Measurements from ENCODE around the gene MTCL1.

MTCL1 gene

DNA sequence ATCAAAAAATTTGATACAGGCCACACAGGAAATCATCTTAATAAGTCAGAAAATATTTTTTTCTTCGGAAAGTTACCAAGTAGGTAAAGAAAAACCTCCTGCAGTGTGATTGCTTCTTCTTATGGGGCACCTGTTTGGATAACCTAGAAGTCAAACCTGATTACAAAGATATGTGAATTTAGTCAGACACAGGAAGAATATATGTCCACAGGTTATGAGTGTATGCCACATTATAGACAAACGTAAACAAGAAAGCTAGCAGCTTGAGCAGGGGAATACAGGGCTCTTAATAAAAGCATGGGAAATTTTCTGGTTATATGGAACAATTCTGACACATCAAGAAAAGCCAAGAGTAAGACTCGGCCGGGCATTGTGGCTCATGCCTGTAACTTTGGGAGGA, 35.8 kb upstream of the MTCL1 start:
- H3K4me3 Mint-ChIP-seq = no peak overlapping the region
- H3K9me3 Mint-ChIP-seq = no peaks in the 10 kb centered on the region
- H3K27ac Mint-ChIP-seq (ENCODE audit: low read depth) = no peak overlapping the region
- H3K4me1 Mint-ChIP-seq = no peaks in the 10 kb centered on the region
- ATAC-seq (replicated peaks; ENCODE audit: extremely low read depth, poor library complexity, severe bottlenecking) (no peak), DNase-seq (ENCODE audit: low spot score in 2 of 2) (no peak)
- no peaks in the 10 kb centered on the region for H3K36me3 Mint-ChIP-seq (ENCODE audit: insufficient read depth)
- H3K27me3 Mint-ChIP-seq = no peaks in the 10 kb centered on the region

DNA sequence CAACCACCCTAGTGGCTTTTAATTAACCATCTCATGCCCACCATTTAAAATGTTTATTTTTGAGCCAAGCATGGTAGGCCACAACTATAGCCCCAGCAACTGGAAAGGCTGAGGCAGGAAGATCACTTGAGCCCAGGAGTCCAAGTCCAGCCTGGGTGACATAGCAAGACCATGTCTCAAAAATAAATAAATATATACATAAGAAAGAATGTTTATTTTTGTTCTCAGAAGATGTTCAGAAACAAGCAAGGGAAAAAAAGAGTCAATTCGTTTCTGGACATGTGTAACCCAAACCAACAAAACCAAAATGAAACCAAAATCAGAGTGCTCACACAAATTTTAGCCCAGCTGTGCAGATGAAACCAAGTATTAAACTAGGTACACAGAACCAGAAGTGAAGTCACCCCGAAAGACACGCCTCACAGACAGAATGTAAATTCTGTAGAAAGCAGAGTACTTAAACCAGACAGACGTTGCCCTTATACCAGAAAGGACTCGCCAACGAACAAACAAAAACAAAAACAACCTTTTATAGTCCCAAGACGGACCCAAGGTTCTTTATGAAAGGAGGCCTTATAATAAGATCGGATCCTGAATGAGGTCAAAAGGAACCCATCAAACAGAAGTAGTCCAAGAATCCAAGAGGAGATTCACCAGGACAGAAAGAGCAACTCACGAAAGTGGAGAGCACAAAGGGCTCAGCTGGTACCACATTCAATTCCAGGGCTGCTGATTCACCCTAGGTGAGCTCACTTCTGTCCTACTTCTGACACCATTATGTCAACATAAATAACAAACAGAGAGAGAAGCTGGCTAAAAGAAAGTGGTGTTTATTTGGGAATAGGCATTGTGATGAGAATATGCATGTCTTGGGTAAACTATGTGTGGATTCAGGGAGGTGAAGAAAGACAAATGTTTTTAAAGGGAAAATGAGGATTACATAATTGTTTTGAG, 31.8 kb upstream of the MTCL1 start:
- no peak overlapping the region for H3K4me3 Mint-ChIP-seq
- H3K36me3 Mint-ChIP-seq (ENCODE audit: insufficient read depth) = no peaks in the 10 kb centered on the region
- DNase-seq (ENCODE audit: low spot score in 2 of 2) (no peak), ATAC-seq (replicated peaks; ENCODE audit: extremely low read depth, poor library complexity, severe bottlenecking) (no peak)
- H3K9me3 Mint-ChIP-seq = no peaks in the 10 kb centered on the region
- no peaks in the 10 kb centered on the region for H3K27me3 Mint-ChIP-seq
- no peaks in the 10 kb centered on the region for H3K4me1 Mint-ChIP-seq
- no peak overlapping the region for H3K27ac Mint-ChIP-seq (ENCODE audit: low read depth)

DNA sequence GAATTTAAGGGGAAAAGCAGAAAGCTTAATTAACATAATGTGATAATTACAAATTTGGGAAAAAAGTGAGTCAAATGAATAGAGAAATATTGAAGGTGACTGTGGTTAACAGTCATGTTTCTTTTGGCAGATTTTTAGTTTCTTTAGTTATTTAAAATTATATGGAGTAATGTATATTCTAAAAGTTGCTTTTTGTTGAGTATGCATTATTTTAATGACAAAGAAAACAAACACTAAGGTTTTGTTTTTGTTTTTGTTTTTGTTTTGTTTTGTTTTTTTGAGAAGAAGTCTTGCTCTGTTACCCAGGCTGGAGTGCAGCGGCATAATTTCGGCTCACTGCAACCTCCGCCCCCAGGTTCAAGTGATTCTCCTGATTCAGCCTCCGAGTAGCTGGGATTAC, 30.3 kb upstream of the MTCL1 start:
- Mint-ChIP-seq H3K27me3 (no peaks in the 10 kb centered on the region), H3K9me3 (no peaks in the 10 kb centered on the region)

DNA sequence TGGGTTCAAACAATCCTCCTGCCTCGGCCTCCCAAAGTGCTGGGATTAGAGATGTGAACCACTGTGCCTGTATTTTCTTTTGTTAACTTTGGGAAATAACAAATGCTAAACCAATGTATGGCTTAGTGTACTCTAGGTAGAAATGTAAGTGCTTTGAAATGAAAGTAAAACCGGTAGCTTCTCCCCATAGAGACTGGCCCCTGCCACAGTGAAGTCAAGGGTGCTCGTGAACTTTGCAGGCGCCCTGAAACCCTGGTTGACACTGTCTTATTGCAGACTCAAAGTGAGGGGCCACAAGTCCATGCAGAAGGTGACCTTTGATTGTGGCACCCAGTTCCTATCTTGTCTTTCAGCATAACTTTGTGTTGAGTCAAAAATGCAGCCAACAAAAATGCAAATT, 24.2 kb upstream of the MTCL1 start:
- no peaks in the 10 kb centered on the region for H3K4me1 Mint-ChIP-seq
- peaks cover 10% of the 10 kb centered on the region for H3K27me3 Mint-ChIP-seq
- ATAC-seq (replicated peaks; ENCODE audit: extremely low read depth, poor library complexity, severe bottlenecking) (no peak), DNase-seq (ENCODE audit: low spot score in 2 of 2) (no peak)
- peaks cover 3% of the 10 kb centered on the region for H3K36me3 Mint-ChIP-seq (ENCODE audit: insufficient read depth)
- no peak overlapping the region for H3K27ac Mint-ChIP-seq (ENCODE audit: low read depth)
- H3K9me3 Mint-ChIP-seq = no peaks in the 10 kb centered on the region
- no peak overlapping the region for H3K4me3 Mint-ChIP-seq

More for the DNA sequence above, 30.3 kb upstream of the MTCL1 start:
- no peaks in the 10 kb centered on the region for H3K4me1 Mint-ChIP-seq
- ATAC-seq (replicated peaks; ENCODE audit: extremely low read depth, poor library complexity, severe bottlenecking) (no peak), DNase-seq (ENCODE audit: low spot score in 2 of 2) (no peak)
- no peak overlapping the region for H3K4me3 Mint-ChIP-seq
- H3K27ac Mint-ChIP-seq (ENCODE audit: low read depth) = no peak overlapping the region
- no peaks in the 10 kb centered on the region for H3K36me3 Mint-ChIP-seq (ENCODE audit: insufficient read depth)

DNA sequence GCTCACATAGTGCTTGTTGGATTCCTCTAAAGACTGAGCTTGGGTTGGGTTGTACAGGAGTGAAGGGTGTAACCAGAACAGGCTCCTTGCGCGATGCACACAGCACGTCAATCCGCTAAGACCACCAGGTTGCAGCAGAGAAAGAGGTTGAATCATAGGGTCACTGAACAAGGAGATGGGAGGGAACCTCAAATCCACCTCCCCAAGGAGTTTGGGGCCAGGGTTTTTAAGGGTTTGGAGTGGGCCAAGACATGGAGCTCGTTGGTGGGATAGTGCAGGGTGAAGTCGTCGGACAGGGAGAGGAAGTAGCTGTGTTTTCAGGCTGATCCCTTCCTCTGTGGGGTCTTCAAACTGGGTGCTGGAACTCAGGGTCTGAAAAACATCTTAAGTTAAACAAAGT, 20.8 kb upstream of the MTCL1 start:
- no peak overlapping the region for H3K27ac Mint-ChIP-seq (ENCODE audit: low read depth)
- no peaks in the 10 kb centered on the region for H3K4me1 Mint-ChIP-seq
- H3K9me3 Mint-ChIP-seq = no peaks in the 10 kb centered on the region
- no peak overlapping the region for H3K4me3 Mint-ChIP-seq
- no peak for ATAC-seq (replicated peaks; ENCODE audit: extremely low read depth, poor library complexity, severe bottlenecking)
- H3K36me3 Mint-ChIP-seq (ENCODE audit: insufficient read depth) = peaks cover 3% of the 10 kb centered on the region
- no peak for DNase-seq (ENCODE audit: low spot score in 2 of 2)
- peaks cover 27% of the 10 kb centered on the region for H3K27me3 Mint-ChIP-seq

DNA sequence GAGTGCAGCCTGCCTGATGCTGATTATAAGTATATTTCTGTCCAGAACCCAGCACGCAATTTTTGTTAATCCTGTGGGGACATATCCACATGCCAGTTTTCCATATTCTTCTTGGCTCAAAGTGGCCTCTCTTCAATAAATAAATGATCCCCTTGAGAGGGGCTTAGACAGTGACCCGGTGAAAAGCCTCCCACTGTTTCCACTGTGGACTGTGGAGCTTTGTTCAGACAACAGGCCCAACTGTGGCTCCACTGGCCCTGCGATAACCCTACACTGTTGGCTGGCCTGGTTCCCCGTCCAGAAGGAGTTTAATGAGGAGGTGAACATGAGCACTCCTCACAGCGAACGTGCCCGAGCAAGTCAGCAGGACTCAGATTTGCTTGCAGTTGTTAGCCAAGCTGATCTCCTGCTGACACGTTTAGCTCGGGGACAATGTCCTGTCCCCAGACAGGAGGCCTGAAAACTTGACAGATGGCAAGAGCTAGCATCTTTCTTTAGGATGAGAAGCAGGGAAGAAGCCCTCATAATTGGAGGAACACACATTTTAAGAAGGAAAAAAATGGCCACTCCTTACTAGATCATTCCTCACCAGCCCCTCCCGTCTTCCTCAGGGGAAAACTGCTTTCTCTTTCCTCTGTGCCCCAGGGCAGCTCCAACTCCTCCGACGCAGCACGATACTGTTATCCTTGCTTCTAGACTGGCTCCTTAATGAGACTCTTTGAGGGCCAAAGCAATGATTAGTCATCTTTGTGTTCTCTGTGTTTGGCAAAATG, 20.0 kb upstream of the MTCL1 start:
- DNase-seq (ENCODE audit: low spot score in 2 of 2) (no peak), ATAC-seq (replicated peaks; ENCODE audit: extremely low read depth, poor library complexity, severe bottlenecking) (no peak)
- Mint-ChIP-seq H3K4me3 (no peak overlapping the region), H3K9me3 (no peaks in the 10 kb centered on the region), H3K36me3 (ENCODE audit: insufficient read depth) (peaks cover 3% of the 10 kb centered on the region), H3K4me1 (no peaks in the 10 kb centered on the region), H3K27ac (ENCODE audit: low read depth) (no peak overlapping the region), H3K27me3 (peaks cover 35% of the 10 kb centered on the region)

DNA sequence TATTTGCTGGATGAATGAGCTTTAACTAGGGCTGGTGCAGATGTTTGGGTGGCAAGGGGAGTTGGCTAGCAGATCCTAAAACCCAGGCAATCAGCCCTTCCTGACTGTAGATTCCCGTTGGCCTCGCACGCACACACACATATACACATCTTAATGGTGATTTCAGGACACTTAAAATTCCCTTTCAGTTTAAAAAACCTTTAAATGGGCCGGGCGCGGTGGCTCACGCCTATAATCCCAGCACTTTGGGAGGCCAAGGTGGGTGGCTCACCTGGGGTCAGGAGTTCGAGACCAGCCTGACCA, 19.5 kb upstream of the MTCL1 start:
- Mint-ChIP-seq H3K4me3 (no peak overlapping the region), H3K27me3 (peaks cover 40% of the 10 kb centered on the region), H3K36me3 (ENCODE audit: insufficient read depth) (peaks cover 3% of the 10 kb centered on the region), H3K4me1 (no peaks in the 10 kb centered on the region), H3K9me3 (no peaks in the 10 kb centered on the region), H3K27ac (ENCODE audit: low read depth) (no peak overlapping the region)
- DNase-seq (ENCODE audit: low spot score in 2 of 2) (no peak), ATAC-seq (replicated peaks; ENCODE audit: extremely low read depth, poor library complexity, severe bottlenecking) (no peak)

DNA sequence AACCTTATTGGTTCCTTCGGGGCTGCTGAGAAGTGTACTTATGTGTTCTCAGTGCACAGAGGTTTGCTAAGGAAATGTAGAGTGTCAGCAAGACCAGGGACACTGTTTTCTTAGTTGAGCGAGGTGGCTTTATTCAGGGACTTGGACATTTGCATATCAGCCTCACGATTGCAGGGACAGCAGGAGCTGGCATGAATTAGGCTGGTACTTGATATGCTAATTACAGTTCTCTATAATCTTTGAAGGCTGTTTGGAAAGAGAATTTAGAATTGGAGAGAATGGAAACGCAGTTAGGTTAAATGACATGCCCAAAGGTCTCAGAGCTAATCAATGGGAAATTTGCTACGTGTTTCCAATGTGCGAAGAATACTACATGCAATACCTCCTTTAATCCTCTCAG, 18.7 kb upstream of the MTCL1 start:
- no peak for DNase-seq (ENCODE audit: low spot score in 2 of 2)
- H3K4me1 Mint-ChIP-seq = no peaks in the 10 kb centered on the region
- no peak for ATAC-seq (replicated peaks; ENCODE audit: extremely low read depth, poor library complexity, severe bottlenecking)
- peaks cover 48% of the 10 kb centered on the region for H3K27me3 Mint-ChIP-seq
- H3K27ac Mint-ChIP-seq (ENCODE audit: low read depth) = no peak overlapping the region
- no peaks in the 10 kb centered on the region for H3K9me3 Mint-ChIP-seq
- H3K4me3 Mint-ChIP-seq = no peak overlapping the region
- peaks cover 3% of the 10 kb centered on the region for H3K36me3 Mint-ChIP-seq (ENCODE audit: insufficient read depth)

DNA sequence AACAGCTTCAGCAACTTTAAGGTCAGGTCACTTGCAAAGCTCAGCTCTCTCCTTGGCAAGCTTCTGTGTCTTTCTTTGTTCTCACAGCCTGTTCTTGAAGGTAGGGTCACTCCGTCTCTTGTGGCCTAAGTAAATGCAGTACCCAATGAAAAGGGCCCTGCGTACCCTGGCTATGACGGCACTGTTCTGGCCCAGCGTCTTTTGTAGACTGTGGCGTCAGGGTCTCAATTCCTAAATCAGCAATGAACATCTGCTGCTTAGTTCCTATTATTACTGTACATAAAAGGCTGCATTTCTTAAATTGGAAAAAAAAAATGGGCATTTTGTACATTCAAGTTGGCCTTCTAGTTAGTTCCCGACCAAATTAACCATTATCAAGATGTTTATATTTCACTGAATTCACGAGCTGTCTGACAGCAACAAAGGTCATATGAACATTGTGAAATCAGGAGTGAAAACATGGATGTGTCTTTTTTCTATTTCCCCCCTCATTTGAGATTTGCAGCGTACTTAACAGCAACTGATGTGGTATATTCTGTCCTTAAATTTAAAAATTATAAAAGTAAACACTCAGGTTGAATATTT, 17.0 kb upstream of the MTCL1 start:
- no peak for DNase-seq (ENCODE audit: low spot score in 2 of 2)
- Mint-ChIP-seq H3K4me1 (no peaks in the 10 kb centered on the region), H3K27me3 (peaks cover 48% of the 10 kb centered on the region), H3K9me3 (no peaks in the 10 kb centered on the region), H3K36me3 (ENCODE audit: insufficient read depth) (peaks cover 3% of the 10 kb centered on the region), H3K27ac (ENCODE audit: low read depth) (no peak overlapping the region), H3K4me3 (no peak overlapping the region)
- no peak for ATAC-seq (replicated peaks; ENCODE audit: extremely low read depth, poor library complexity, severe bottlenecking)

DNA sequence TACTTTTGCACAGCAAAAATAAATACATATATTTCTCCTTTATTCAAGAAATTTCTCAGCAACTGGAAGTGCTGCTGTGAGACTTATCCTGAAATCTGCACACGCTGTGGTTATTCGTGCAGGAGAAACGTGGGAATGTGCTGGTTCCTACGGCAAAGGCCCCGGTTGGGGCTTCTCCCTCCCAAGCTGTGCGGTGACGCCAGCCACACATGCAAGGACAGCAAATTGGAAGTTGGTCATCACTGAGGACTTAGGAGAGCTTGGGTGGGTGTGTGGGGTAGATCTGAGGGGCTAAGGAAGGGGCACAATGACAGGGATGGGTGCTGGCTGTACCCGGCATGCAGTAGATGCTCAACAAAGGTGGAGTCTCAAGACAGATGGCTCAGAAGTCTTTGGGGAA, 16.5 kb upstream of the MTCL1 start:
- ATAC-seq (replicated peaks; ENCODE audit: extremely low read depth, poor library complexity, severe bottlenecking) = no peak
- Mint-ChIP-seq H3K4me3 (no peak overlapping the region), H3K27ac (ENCODE audit: low read depth) (no peak overlapping the region), H3K27me3 (peaks cover 48% of the 10 kb centered on the region), H3K36me3 (ENCODE audit: insufficient read depth) (peaks cover 3% of the 10 kb centered on the region), H3K4me1 (no peaks in the 10 kb centered on the region), H3K9me3 (no peaks in the 10 kb centered on the region)
- DNase-seq (ENCODE audit: low spot score in 2 of 2) = no peak

DNA sequence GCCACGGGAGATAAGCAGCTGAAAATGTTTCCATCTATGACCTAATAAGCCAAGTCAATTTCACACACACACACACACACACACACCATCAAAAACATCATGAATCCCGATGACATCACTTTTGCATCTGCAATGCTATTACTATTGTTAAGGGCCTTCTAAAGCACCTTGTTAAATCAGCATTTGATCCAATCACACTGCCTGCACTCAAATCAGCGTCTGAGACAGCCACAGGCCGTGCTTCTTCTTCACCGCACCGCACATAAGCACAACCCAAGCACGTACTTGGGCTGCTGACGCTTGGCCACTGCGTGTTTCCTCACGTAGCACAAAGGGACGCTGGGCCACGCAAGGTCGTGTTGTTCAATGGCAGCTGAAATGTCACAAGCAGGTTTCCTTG, 15.8 kb upstream of the MTCL1 start:
- peaks cover 1% of the 10 kb centered on the region for H3K36me3 Mint-ChIP-seq (ENCODE audit: insufficient read depth)
- H3K9me3 Mint-ChIP-seq = no peaks in the 10 kb centered on the region

DNA sequence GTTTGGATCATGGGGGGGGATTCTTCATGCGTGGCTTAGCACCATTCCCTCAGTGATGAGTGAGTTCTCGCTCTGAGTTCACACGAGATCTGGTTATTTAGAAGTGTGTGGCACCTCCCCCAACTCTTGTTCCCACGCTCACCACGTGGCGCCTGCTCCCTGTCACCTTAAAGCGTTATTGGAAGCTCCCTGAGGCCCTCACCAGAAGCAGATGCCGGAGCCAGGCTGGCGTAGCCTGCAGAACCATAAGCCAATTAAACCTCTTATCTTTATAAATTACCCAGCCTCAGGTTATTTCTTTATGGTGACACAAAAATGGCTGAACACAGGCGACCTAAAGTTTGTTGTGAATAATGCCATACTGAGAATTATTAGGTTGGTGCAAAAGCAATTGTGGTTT, 10.5 kb upstream of the MTCL1 start:
- H3K4me3 Mint-ChIP-seq = no peak overlapping the region
- H3K4me1 Mint-ChIP-seq = no peaks in the 10 kb centered on the region
- no peaks in the 10 kb centered on the region for H3K9me3 Mint-ChIP-seq
- ATAC-seq (replicated peaks; ENCODE audit: extremely low read depth, poor library complexity, severe bottlenecking) = no peak
- peaks cover 3% of the 10 kb centered on the region for H3K36me3 Mint-ChIP-seq (ENCODE audit: insufficient read depth)
- H3K27me3 Mint-ChIP-seq = peaks cover 31% of the 10 kb centered on the region
- DNase-seq (ENCODE audit: low spot score in 2 of 2) = no peak
- no peak overlapping the region for H3K27ac Mint-ChIP-seq (ENCODE audit: low read depth)

More for the DNA sequence above, 15.8 kb upstream of the MTCL1 start:
- Mint-ChIP-seq H3K27me3 (peaks cover 44% of the 10 kb centered on the region), H3K4me1 (no peaks in the 10 kb centered on the region), H3K4me3 (no peak overlapping the region), H3K27ac (ENCODE audit: low read depth) (no peak overlapping the region)
- ATAC-seq (replicated peaks; ENCODE audit: extremely low read depth, poor library complexity, severe bottlenecking) (no peak), DNase-seq (ENCODE audit: low spot score in 2 of 2) (no peak)
